Right atrium auricular region (tissue), 2 donors: Measurements from ENCODE around the gene FBXL7. TPM values are rescaled to one million over a fixed set of nuclear protein-coding genes. Genes with fewer than 3 reads are reported as not detected.

ENCODE experiments used
- DNase-seq: peaks from one replicate; pipeline ENCODE4 v3.0.0-alpha.2; 2019; ENCODE audit warnings: low spot score
- H3K27ac ChIP-seq, 2 donors: fragments of 200-600 bp; sonication (generic); 1 replicate in 1 of 2; 2 replicates in 1 of 2; pipeline ENCODE4 v1.5.1; 2016 to 2019
- H3K27me3 ChIP-seq, 2 donors: fragments of 200-600 bp; sonication (generic); one replicate each; pipeline versions ENCODE4 v1.5.1 to v1.6.0; 2017 to 2019
- H3K36me3 ChIP-seq: fragments of 200-600 bp; sonication (generic); one replicate; pipeline ENCODE4 v1.5.1; 2016
- H3K4me1 ChIP-seq, 2 donors: fragments of 200-600 bp; sonication (generic); one replicate each; pipeline versions ENCODE4 v1.5.1 to v1.6.0; 2017 to 2019
- H3K4me3 ChIP-seq, 2 donors: fragments of 200-600 bp; sonication (generic); 1 replicate in 1 of 2; 2 replicates in 1 of 2; pipeline ENCODE4 v1.5.1; 2017 to 2019; ENCODE audit warnings: mild to moderate bottlenecking in 1 of 2, moderate library complexity in 1 of 2
- H3K9me3 ChIP-seq, 2 donors: fragments of 200-600 bp; sonication (generic); one replicate each; pipeline ENCODE4 v1.5.1; 2019
- CTCF ChIP-seq, 2 donors: fragments of 200-600 bp; sonication (generic); IDR thresholded peaks; one replicate each; pipeline ENCODE4 v1.5.1; 2019; ENCODE audit warnings: antibody characterized with exemption in 2 of 2
- total RNA-seq, 2 donors: library from RNA; depleted of rRNA; stranded (reverse); fragments of >200 nt; gene quantifications; one replicate each; pipeline ENCODE4 v1.1.0, GENCODE V29; 2016

FBXL7 gene
- total RNA-seq, 2 donors from 2014 or later = 16.6 to 18.4 TPM

GRCh38 chr5:15459200-15459599 lies 40.8 kb upstream of the FBXL7 start:
- Histone ChIP-seq H3K27me3 (no peaks in the 10 kb centered on the region), H3K27ac (no peak overlapping the region), H3K36me3 (no peaks in the 10 kb centered on the region), H3K9me3 (peaks cover 0 to 5% of the 10 kb centered on the region in 2 donors), H3K4me3 (no peak overlapping the region), H3K4me1 (no peaks in the 10 kb centered on the region)
- DNase-seq = no peak
- TF ChIP-seq CTCF (IDR thresholded peaks at IDR 0.05) = no peak

DNA sequence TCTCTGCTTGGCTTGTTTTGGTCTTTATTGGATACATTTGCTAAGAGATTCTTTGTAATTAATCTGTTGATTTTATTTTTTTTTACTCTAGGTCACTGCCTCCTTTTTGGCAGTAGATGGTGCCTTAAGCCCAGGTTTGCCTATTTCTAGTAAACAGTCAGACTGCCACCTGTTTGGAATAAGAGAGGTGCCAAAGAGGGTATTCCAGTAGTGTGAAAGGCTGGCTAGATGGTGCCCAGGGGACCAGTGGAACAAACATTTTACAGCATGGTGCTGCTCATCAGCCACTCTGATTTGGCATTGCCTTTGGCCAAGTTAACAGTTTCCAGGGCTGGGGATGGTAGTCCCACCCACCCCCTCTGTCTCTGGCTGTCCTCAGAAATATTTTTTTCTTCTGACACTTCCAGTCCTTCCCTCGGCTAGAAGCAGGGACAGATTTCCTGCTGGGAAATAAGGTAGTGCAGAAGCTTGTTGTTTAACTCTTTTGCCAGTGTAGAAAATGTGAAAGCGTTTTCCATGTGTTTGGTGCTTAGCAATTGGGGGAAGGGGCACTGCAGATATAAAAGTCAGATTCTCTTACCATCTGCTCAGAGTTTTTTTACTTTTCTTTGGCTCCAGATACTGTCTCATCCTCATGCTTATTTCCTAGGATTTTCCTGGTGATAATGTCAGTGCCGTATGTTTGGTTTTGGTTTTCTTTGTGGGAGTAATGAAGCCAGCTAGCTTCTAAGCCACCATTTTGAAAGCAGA lies 36.6 kb upstream of the FBXL7 start:
- TF ChIP-seq CTCF (IDR thresholded peaks at IDR 0.05) = peak in 1 of 2 donors; percentile 55
- H3K4me1 ChIP-seq = no peaks in the 10 kb centered on the region
- no peak overlapping the region for H3K4me3 ChIP-seq
- H3K9me3 ChIP-seq = peaks cover 0 to 5% of the 10 kb centered on the region in 2 donors
- H3K27ac ChIP-seq = no peak overlapping the region
- DNase-seq = no peak
- H3K27me3 ChIP-seq = no peaks in the 10 kb centered on the region
- no peaks in the 10 kb centered on the region for H3K36me3 ChIP-seq

- Histone ChIP-seq H3K27ac (no peak overlapping the region), H3K27me3 (no peaks in the 10 kb centered on the region), H3K4me1 (no peaks in the 10 kb centered on the region), H3K9me3 (peaks cover 0 to 8% of the 10 kb centered on the region in 2 donors), H3K4me3 (no peak overlapping the region), H3K36me3 (no peaks in the 10 kb centered on the region)
- DNase-seq = no peak
- no peak for TF ChIP-seq CTCF (IDR thresholded peaks at IDR 0.05)
These were observed 27.9 kb upstream of the FBXL7 start for GRCh38 chr5:15472116-15472515.

- DNase-seq = no peak
- no peak overlapping the region for H3K27ac ChIP-seq
- H3K4me1 ChIP-seq = no peaks in the 10 kb centered on the region
- H3K4me3 ChIP-seq = no peak overlapping the region
- no peak for TF ChIP-seq CTCF (IDR thresholded peaks at IDR 0.05)
- peaks cover 0 to 8% of the 10 kb centered on the region in 2 donors for H3K9me3 ChIP-seq
- H3K36me3 ChIP-seq = no peaks in the 10 kb centered on the region
- H3K27me3 ChIP-seq = no peaks in the 10 kb centered on the region
These were observed 25.7 kb upstream of the FBXL7 start for GRCh38 chr5:15474143-15474719.

GRCh38 chr5:15475367-15475766 lies 24.6 kb upstream of the FBXL7 start:
- no peak overlapping the region for H3K4me3 ChIP-seq
- no peaks in the 10 kb centered on the region for H3K27me3 ChIP-seq
- DNase-seq = no peak
- no peak for TF ChIP-seq CTCF (IDR thresholded peaks at IDR 0.05)
- H3K4me1 ChIP-seq = no peaks in the 10 kb centered on the region
- no peak overlapping the region for H3K27ac ChIP-seq
- no peaks in the 10 kb centered on the region for H3K36me3 ChIP-seq
- H3K9me3 ChIP-seq = no peaks in the 10 kb centered on the region
